Measurements from ENCODE around the gene CHIA.

- TF ChIP-seq CTCF (IDR thresholded peaks at IDR 0.05; ENCODE audit: low read length) = no peak
- no peak for TF ChIP-seq EZH2 (optimal IDR thresholded peaks at IDR 0.05; ENCODE audit: low read depth, low read length)
Measured at GRCh38 chr1:111294390-111294789, 3.7 kb downstream of the CHIA start.
